Ascending aorta (tissue), 2 donors: ENCODE results near the gene LRP5. TPM values are rescaled to one million over a fixed set of nuclear protein-coding genes. Genes with fewer than 3 reads are reported as not detected.
"Not testable (repeated sequence)": the region's sequence is repeated elsewhere in the genome, so short reads cannot be mapped to it uniquely, and the experiment has no call there.

Experiments used
- DNase-seq, 2 donors: peaks; one replicate each; pipeline ENCODE4 v3.0.0-alpha.2; 2019; ENCODE audit warnings: low spot score in 2 of 2
- H3K27ac ChIP-seq, 2 donors: fragments of 200-600 bp; sonication (generic); one replicate each; pipeline ENCODE4 v1.5.1; 2016 to 2017; ENCODE audit warnings: mild to moderate bottlenecking in 1 of 2
- H3K27me3 ChIP-seq: fragments of 200-600 bp; sonication (generic); one replicate; pipeline ENCODE4 v1.5.1; 2017
- H3K36me3 ChIP-seq, 2 donors: fragments of 200-600 bp; sonication (generic); one replicate each; pipeline ENCODE4 v1.5.1; 2016
- H3K4me1 ChIP-seq, 2 donors: fragments of 200-600 bp; sonication (generic); one replicate each; pipeline ENCODE4 v1.5.1; 2016 to 2017; ENCODE audit warnings: mild to moderate bottlenecking in 1 of 2
- H3K4me3 ChIP-seq, 2 donors: fragments of 200-600 bp; sonication (generic); one replicate each; pipeline ENCODE4 v1.5.1; 2016 to 2017; ENCODE audit warnings: mild to moderate bottlenecking in 1 of 2
- H3K9me3 ChIP-seq, 2 donors: fragments of 200-600 bp; sonication (generic); one replicate each; pipeline ENCODE4 v1.5.1; 2016
- intact Hi-C: fragments of 100-400 bp; cut with DNase I; formaldehyde crosslinking; loops from one replicate; pipeline ENCODE4 v1.15.1; 2023
- total RNA-seq: library from RNA; depleted of rRNA; stranded (reverse); fragments of >200 nt; gene quantifications from one replicate; pipeline ENCODE4 v1.1.0, GENCODE V29; 2016
- TF ChIP-seq, protein P1 (sequence below), 3 experiments: fragments of 200-600 bp in 2 of 3; fragments of 450-650 bp in 1 of 3; sonication (generic) in 2 of 3; IDR thresholded peaks; one replicate each; pipeline ENCODE4 v1.5.1; 2016 to 2019; ENCODE audit warnings: antibody characterized with exemption in 3 of 3, mild to moderate bottlenecking in 1 of 3, moderate library complexity in 1 of 3

The LRP5 gene
- total RNA-seq, 1 donor from 2014 or later: 130 TPM

- TF ChIP-seq, protein P1, sequence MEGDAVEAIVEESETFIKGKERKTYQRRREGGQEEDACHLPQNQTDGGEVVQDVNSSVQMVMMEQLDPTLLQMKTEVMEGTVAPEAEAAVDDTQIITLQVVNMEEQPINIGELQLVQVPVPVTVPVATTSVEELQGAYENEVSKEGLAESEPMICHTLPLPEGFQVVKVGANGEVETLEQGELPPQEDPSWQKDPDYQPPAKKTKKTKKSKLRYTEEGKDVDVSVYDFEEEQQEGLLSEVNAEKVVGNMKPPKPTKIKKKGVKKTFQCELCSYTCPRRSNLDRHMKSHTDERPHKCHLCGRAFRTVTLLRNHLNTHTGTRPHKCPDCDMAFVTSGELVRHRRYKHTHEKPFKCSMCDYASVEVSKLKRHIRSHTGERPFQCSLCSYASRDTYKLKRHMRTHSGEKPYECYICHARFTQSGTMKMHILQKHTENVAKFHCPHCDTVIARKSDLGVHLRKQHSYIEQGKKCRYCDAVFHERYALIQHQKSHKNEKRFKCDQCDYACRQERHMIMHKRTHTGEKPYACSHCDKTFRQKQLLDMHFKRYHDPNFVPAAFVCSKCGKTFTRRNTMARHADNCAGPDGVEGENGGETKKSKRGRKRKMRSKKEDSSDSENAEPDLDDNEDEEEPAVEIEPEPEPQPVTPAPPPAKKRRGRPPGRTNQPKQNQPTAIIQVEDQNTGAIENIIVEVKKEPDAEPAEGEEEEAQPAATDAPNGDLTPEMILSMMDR (IDR thresholded peaks at IDR 0.05): no peak
- Histone ChIP-seq H3K27ac (no peak overlapping the region), H3K36me3 (no peaks in the 10 kb centered on the region), H3K4me1 (peaks cover under 1 to 2% of the 10 kb centered on the region in 2 donors), H3K9me3 (no peaks in the 10 kb centered on the region), H3K4me3 (no peak overlapping the region), H3K27me3 (no peaks in the 10 kb centered on the region)
- DNase-seq: no peak
- intact Hi-C loops: no loop called here
Measured at GRCh38 chr11:68275721-68276507, 36.5 kb upstream of the LRP5 start.

GRCh38 chr11:68276861-68277260 lies 35.5 kb upstream of the LRP5 start:
- H3K36me3 ChIP-seq: no peaks in the 10 kb centered on the region
- TF ChIP-seq, protein P1 (IDR thresholded peaks at IDR 0.05): no peak
- DNase-seq: no peak
- intact Hi-C loops: no loop called here
- no peaks in the 10 kb centered on the region for H3K4me1 ChIP-seq
- H3K27ac ChIP-seq: no peak overlapping the region
- H3K4me3 ChIP-seq: no peak overlapping the region
- H3K27me3 ChIP-seq: no peaks in the 10 kb centered on the region
- H3K9me3 ChIP-seq: no peaks in the 10 kb centered on the region

DNA sequence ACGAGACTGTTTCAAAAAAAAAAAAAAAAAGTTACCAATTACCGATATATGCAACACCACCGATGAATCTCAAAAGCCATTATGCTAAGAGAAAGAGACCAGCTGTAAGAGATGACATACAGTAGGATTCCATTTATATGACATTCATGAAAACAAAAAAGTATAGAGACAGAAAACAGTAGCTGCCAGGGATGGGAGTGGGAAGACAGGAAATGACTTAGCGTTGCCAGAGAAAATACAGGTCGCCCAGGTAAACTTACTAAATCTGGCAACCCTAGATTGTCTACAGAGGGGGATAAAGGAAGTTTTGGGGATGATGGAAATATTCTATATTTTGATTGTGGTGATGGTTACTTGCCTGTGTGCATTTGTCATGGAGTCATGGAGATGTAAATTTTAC lies 32.7 kb upstream of the LRP5 start:
- Histone ChIP-seq H3K4me1 (no peaks in the 10 kb centered on the region), H3K27me3 (no peaks in the 10 kb centered on the region), H3K4me3 (no peak overlapping the region), H3K27ac (no peak overlapping the region), H3K36me3 (no peaks in the 10 kb centered on the region), H3K9me3 (no peaks in the 10 kb centered on the region)
- TF ChIP-seq, protein P1 (IDR thresholded peaks at IDR 0.05): no peak
- DNase-seq: no peak
- intact Hi-C loops: no loop called here

- no peak overlapping the region for H3K4me3 ChIP-seq
- intact Hi-C loops: no loop called here
- no peak for DNase-seq
- H3K9me3 ChIP-seq: no peaks in the 10 kb centered on the region
- H3K4me1 ChIP-seq: no peaks in the 10 kb centered on the region
- H3K36me3 ChIP-seq: no peaks in the 10 kb centered on the region
- TF ChIP-seq, protein P1 (IDR thresholded peaks at IDR 0.05): no peak
- H3K27ac ChIP-seq: no peak overlapping the region
- H3K27me3 ChIP-seq: no peaks in the 10 kb centered on the region
Measured at GRCh38 chr11:68282141-68282860, 30.1 kb upstream of the LRP5 start.

GRCh38 chr11:68282861-68283230 lies 29.5 kb upstream of the LRP5 start:
- no peaks in the 10 kb centered on the region for H3K27me3 ChIP-seq
- no peak for DNase-seq
- TF ChIP-seq, protein P1 (IDR thresholded peaks at IDR 0.05): no peak
- no peaks in the 10 kb centered on the region for H3K9me3 ChIP-seq
- H3K4me1 ChIP-seq: no peaks in the 10 kb centered on the region
- H3K4me3 ChIP-seq: no peak overlapping the region
- intact Hi-C loops: no loop called here
- no peak overlapping the region for H3K27ac ChIP-seq
- H3K36me3 ChIP-seq: no peaks in the 10 kb centered on the region

DNA sequence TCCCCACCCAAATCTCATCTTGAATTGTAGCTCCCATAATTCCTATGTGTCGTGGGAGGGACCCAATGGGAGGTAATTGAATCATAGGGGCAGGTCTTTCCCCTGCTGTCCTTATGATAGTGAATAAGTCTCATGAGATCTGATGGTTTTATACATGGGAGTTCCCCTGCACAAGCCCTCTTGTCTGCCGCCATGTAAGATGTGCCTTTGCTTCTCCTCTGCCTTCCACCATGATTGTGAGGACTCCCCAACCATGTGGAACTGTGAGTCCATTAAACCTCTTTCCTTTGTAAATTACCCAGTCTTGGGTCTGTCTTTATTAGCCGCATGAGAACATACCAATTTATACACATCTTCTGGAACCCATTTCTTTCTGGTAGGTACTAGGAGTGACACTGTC lies 27.8 kb upstream of the LRP5 start:
- H3K27me3 ChIP-seq, DNase-seq, H3K4me1 ChIP-seq, H3K9me3 ChIP-seq, H3K4me3 ChIP-seq, H3K27ac ChIP-seq, H3K36me3 ChIP-seq, intact Hi-C loops: not testable (repeated sequence)
